Activated B cell treated with CpG ODN at 0.5 μM for 24 hours (primary cell): ENCODE results near the gene KLHL29. TPM values are rescaled to one million over a fixed set of nuclear protein-coding genes. Genes with fewer than 3 reads are reported as not detected.

ENCODE experiments used
- ATAC-seq: fragments of 200-7000 bp; cut with Tn5 transposase; one replicate; pipeline ENCODE4 v1.10.0; 2021; ENCODE audit warnings: low read depth, mild to moderate bottlenecking, moderate library complexity
- CTCF ChIA-PET: fragments of 350-600 bp; sonication (Branson Sonifier 250); formaldehyde crosslinking; loops from one replicate; lab custom pipeline; 2021; ENCODE audit warnings: antibody characterized with exemption; lab: Charles Lee
- POLR2A ChIA-PET: fragments of 350-600 bp; sonication (Branson Sonifier 250); formaldehyde crosslinking; loops from one replicate; lab custom pipeline; 2021; ENCODE audit warnings: antibody characterized with exemption; lab: Charles Lee
- DNase-seq: peaks from one replicate; pipeline ENCODE4 v3.0.0; 2022
- H3K27ac Mint-ChIP-seq: one replicate; pipeline ENCODE4 v1.8.0; 2020; ENCODE audit warnings: mixed read lengths
- H3K27me3 Mint-ChIP-seq: one replicate; pipeline ENCODE4 v1.8.0; 2021; ENCODE audit warnings: mixed read lengths
- H3K36me3 Mint-ChIP-seq: one replicate; pipeline ENCODE4 v1.8.0; 2021; ENCODE audit warnings: low read depth, mixed read lengths
- H3K4me1 Mint-ChIP-seq: one replicate; pipeline ENCODE4 v1.8.0; 2021; ENCODE audit warnings: mixed read lengths
- H3K4me3 Mint-ChIP-seq: one replicate; pipeline ENCODE4 v1.8.0; 2020; ENCODE audit warnings: mild to moderate bottlenecking, mixed read lengths
- H3K9me3 Mint-ChIP-seq: one replicate; pipeline ENCODE4 v1.8.0; 2020; ENCODE audit warnings: mixed read lengths
- CTCF ChIP-seq: fragments of 200-600 bp; IDR thresholded peaks from one replicate; pipeline ENCODE4 v1.8.0; 2022; ENCODE audit warnings: antibody characterized with exemption, mild to moderate bottlenecking
- intact Hi-C: fragments of 100-400 bp; cut with micrococcal nuclease; formaldehyde crosslinking; loops from one replicate; pipeline ENCODE4 v1.15.1; 2024
- total RNA-seq: library from RNA; stranded (reverse); gene quantifications from 2 replicates; pipeline ENCODE4 v1.2.3, GENCODE V29; 2022

The KLHL29 gene
- total RNA-seq, 1 donor from 2014 or later, result 2.5 TPM

- H3K36me3 Mint-ChIP-seq, result no peaks in the 10 kb centered on the region
- no peaks in the 10 kb centered on the region for H3K27me3 Mint-ChIP-seq
- no peak overlapping the region for H3K27ac Mint-ChIP-seq
- ChIA-PET POLR2A (no interaction called here), CTCF (no interaction called here)
- DNase-seq, result no peak
- no peak for ATAC-seq
- H3K9me3 Mint-ChIP-seq, result no peaks in the 10 kb centered on the region
- H3K4me1 Mint-ChIP-seq, result no peaks in the 10 kb centered on the region
- no peak overlapping the region for H3K4me3 Mint-ChIP-seq
- intact Hi-C loops, result no loop called here
- TF ChIP-seq CTCF, result no peak
These were observed 264.3 kb downstream of the KLHL29 start for GRCh38 chr2:23649303-23649702.

- no peak overlapping the region for H3K4me3 Mint-ChIP-seq
- H3K27ac Mint-ChIP-seq, result no peak overlapping the region
- H3K9me3 Mint-ChIP-seq, result no peaks in the 10 kb centered on the region
- no peak for TF ChIP-seq CTCF
- ATAC-seq (no peak), DNase-seq (no peak)
- no peaks in the 10 kb centered on the region for H3K36me3 Mint-ChIP-seq
- ChIA-PET POLR2A (no interaction called here), CTCF (no interaction called here)
- intact Hi-C loops, result no loop called here
- H3K4me1 Mint-ChIP-seq, result no peaks in the 10 kb centered on the region
- no peaks in the 10 kb centered on the region for H3K27me3 Mint-ChIP-seq
These were observed 264.8 kb downstream of the KLHL29 start for GRCh38 chr2:23649819-23650218.

- TF ChIP-seq CTCF, result no peak
- POLR2A ChIA-PET, result no interaction called here
- Mint-ChIP-seq H3K9me3 (no peaks in the 10 kb centered on the region), H3K27me3 (no peaks in the 10 kb centered on the region), H3K4me3 (no peak overlapping the region), H3K36me3 (no peaks in the 10 kb centered on the region), H3K27ac (no peak overlapping the region), H3K4me1 (no peaks in the 10 kb centered on the region)
- DNase-seq (no peak), ATAC-seq (no peak)
- CTCF ChIA-PET, result no interaction called here
- intact Hi-C loops, result no loop called here
These were observed 266.5 kb downstream of the KLHL29 start for GRCh38 chr2:23651187-23652080.

GRCh38 chr2:23653326-23653725, 268.3 kb downstream of the KLHL29 start:
- H3K4me3 Mint-ChIP-seq, result no peak overlapping the region
- intact Hi-C loops, result no loop called here
- DNase-seq, result no peak
- no peak overlapping the region for H3K27ac Mint-ChIP-seq
- no peaks in the 10 kb centered on the region for H3K4me1 Mint-ChIP-seq
- H3K9me3 Mint-ChIP-seq, result no peaks in the 10 kb centered on the region
- no peaks in the 10 kb centered on the region for H3K36me3 Mint-ChIP-seq
- POLR2A ChIA-PET, result no interaction called here
- H3K27me3 Mint-ChIP-seq, result peaks cover 3% of the 10 kb centered on the region
- CTCF ChIA-PET, result no interaction called here
- ATAC-seq, result no peak
- no peak for TF ChIP-seq CTCF

- ChIA-PET CTCF (no interaction called here), POLR2A (no interaction called here)
- H3K36me3 Mint-ChIP-seq, result no peaks in the 10 kb centered on the region
- TF ChIP-seq CTCF, result no peak
- H3K9me3 Mint-ChIP-seq, result no peaks in the 10 kb centered on the region
- no peak overlapping the region for H3K27ac Mint-ChIP-seq
- no peaks in the 10 kb centered on the region for H3K4me1 Mint-ChIP-seq
- intact Hi-C loops, result no loop called here
- DNase-seq (no peak), ATAC-seq (no peak)
- H3K4me3 Mint-ChIP-seq, result no peak overlapping the region
- peaks cover 3% of the 10 kb centered on the region for H3K27me3 Mint-ChIP-seq
These were observed 269.8 kb downstream of the KLHL29 start for GRCh38 chr2:23654756-23655155.
